Pancreas (tissue), 10 donors: ENCODE data around the gene OR2A5. TPM values are rescaled to one million over a fixed set of nuclear protein-coding genes. Genes with fewer than 3 reads are reported as not detected.

Source experiments
- ATAC-seq, 4 donors: fragments of 200-7000 bp; cut with Tn5 transposase; one replicate each; pipeline versions ENCODE4 v1.8.0 to v1.9.1; 2020; ENCODE audit warnings: mild to moderate bottlenecking in 4 of 4, moderate library complexity in 4 of 4
- DNase-seq, 6 donors: peaks; one replicate each; pipeline ENCODE4 v3.0.0-alpha.2; 2020
- FAIRE-seq: peaks from 2 replicates; lab custom pipeline; 2012; peaks lifted over from hg19 to GRCh38; lab: Jason Lieb, UNC
- H3K27ac ChIP-seq, 4 donors: fragments of 200-600 bp; sonication (generic); 1 replicate in 3 of 4; 2 replicates in 1 of 4; pipeline versions ENCODE4 v1.5.0 to v1.8.0; 2020
- H3K27me3 ChIP-seq, 4 donors: fragments of 200-600 bp; one replicate each; pipeline ENCODE4 v1.8.0; 2021
- H3K36me3 ChIP-seq, 3 donors: fragments of 200-600 bp; sonication (generic) in 1 of 3; one replicate each; pipeline versions ENCODE4 v1.5.0 to v1.8.0; 2020 to 2021
- H3K4me1 ChIP-seq, 3 donors: fragments of 200-600 bp; one replicate each; pipeline ENCODE4 v1.8.0; 2021
- H3K4me3 ChIP-seq, 4 donors: fragments of 200-600 bp; sonication (generic) in 2 of 4; one replicate each; pipeline versions ENCODE4 v1.5.0 to v1.8.0; 2020 to 2021
- H3K9me3 ChIP-seq, 4 donors: fragments of 200-600 bp; one replicate each; pipeline ENCODE4 v1.8.0; 2021
- CTCF ChIP-seq, 4 donors: fragments of 200-600 bp; sonication (generic) in 3 of 4; IDR thresholded peaks; one replicate each; pipeline versions ENCODE4 v1.5.0 to v1.8.0; 2021; ENCODE audit warnings: antibody characterized with exemption in 4 of 4
- WGBS, 2 donors: extraction: QIAGEN DNeasy Blood & Tissue Kit; methylation state at CpG; one replicate each; pipeline ENCODE4 v1.1.7; 2013; 5-methylcytosine and 5-hydroxymethylcytosine counted together
- intact Hi-C, 3 donors: fragments of 100-400 bp; cut with DNase I; formaldehyde crosslinking; loops; one replicate each; pipeline versions ENCODE4 v1.11.1 to v1.14.2; 2022
- polyA plus RNA-seq, 2 donors: library from polyadenylated mRNA; stranded (reverse); fragments of 200-250 nt; gene quantifications; one replicate each; pipeline ENCODE4 v1.2.3, GENCODE V29; 2013
- total RNA-seq, 6 donors: library from RNA; stranded (reverse); fragmentation: NEBNext Ultra II Directional in 4 of 6; extraction: Animal tissue kit (Norgen Biotek cat#: 25700) in 4 of 6; gene quantifications; one replicate each; pipeline versions ENCODE4 v1.2.1 to v1.2.4, GENCODE V29; 2021 to 2023
- donor health status: healthy with polysubstance abuse.
- donor health status: DM: no; HTN: no; CAD: no; lungs with moderate emphysema.
- donor health status: DM: no; HTN: no; CAD: no.
- donor health status: control.
- donor health status: control.
- donor health status: Bipolar disorder and iron deficiency.
- donor health status: DM: yes; HTN: yes; CAD: no.
- donor health status: DM: no; HTN: no; CAD: no.
- donor health status: DM: no; HTN: no; CAD: no.
- donor health status: DM: yes; HTN: yes; CAD: no.

The OR2A5 gene
- total and polyA plus RNA-seq, 8 donors: not detected

- Histone ChIP-seq H3K27ac (no peak overlapping the region), H3K9me3 (no peaks in the 10 kb centered on the region), H3K4me3 (no peak overlapping the region), H3K27me3 (no peaks in the 10 kb centered on the region), H3K4me1 (no peaks in the 10 kb centered on the region), H3K36me3 (no peaks in the 10 kb centered on the region)
- FAIRE-seq: no peak
- no peak for DNase-seq
- ATAC-seq: no peak
- TF ChIP-seq CTCF (IDR thresholded peaks at IDR 0.05): no peak
- intact Hi-C loops: no loop called here
- WGBS, 2 donors: 62 to 78% methylated on average over 1 of the region's 1 CpG
Observed at GRCh38 chr7:144032985-144033709, 15.6 kb upstream of the OR2A5 start.

GRCh38 chr7:144035385-144035784 is 13.4 kb upstream of the OR2A5 start:
- no peak for DNase-seq
- H3K4me1 ChIP-seq: no peaks in the 10 kb centered on the region
- no peak for TF ChIP-seq CTCF (IDR thresholded peaks at IDR 0.05)
- FAIRE-seq: no peak
- H3K27me3 ChIP-seq: no peaks in the 10 kb centered on the region
- ATAC-seq: no peak
- no peaks in the 10 kb centered on the region for H3K36me3 ChIP-seq
- intact Hi-C loops: no loop called here
- H3K9me3 ChIP-seq: no peaks in the 10 kb centered on the region
- no peak overlapping the region for H3K4me3 ChIP-seq
- H3K27ac ChIP-seq: no peak overlapping the region

- ATAC-seq: no peak
- Histone ChIP-seq H3K27ac (no peak overlapping the region), H3K27me3 (no peaks in the 10 kb centered on the region), H3K4me3 (no peak overlapping the region), H3K36me3 (no peaks in the 10 kb centered on the region), H3K4me1 (no peaks in the 10 kb centered on the region), H3K9me3 (no peaks in the 10 kb centered on the region)
- intact Hi-C loops: no loop called here
- no peak for FAIRE-seq
- no peak for TF ChIP-seq CTCF (IDR thresholded peaks at IDR 0.05)
- 35 to 94% methylated on average over 1 of the region's 1 CpG for WGBS, 2 donors
- DNase-seq: no peak
Observed at GRCh38 chr7:144036302-144036885, 12.4 kb upstream of the OR2A5 start.

GRCh38 chr7:144037414-144038035 is 11.2 kb upstream of the OR2A5 start:
- TF ChIP-seq CTCF (IDR thresholded peaks at IDR 0.05): no peak
- H3K27me3 ChIP-seq: no peaks in the 10 kb centered on the region
- H3K4me1 ChIP-seq: no peaks in the 10 kb centered on the region
- no peak overlapping the region for H3K4me3 ChIP-seq
- FAIRE-seq (no peak), DNase-seq (peak in 3 of 6 donors; percentile 15 to 34 (median 31)), ATAC-seq (peak in 2 of 4 donors; percentile 45 to 56)
- H3K9me3 ChIP-seq: no peaks in the 10 kb centered on the region
- no peak overlapping the region for H3K27ac ChIP-seq
- intact Hi-C loops: no loop called here
- WGBS, 2 donors: 53 to 61% methylated on average over 1 of the region's 1 CpG
- H3K36me3 ChIP-seq: no peaks in the 10 kb centered on the region

- H3K27me3 ChIP-seq: no peaks in the 10 kb centered on the region
- H3K4me3 ChIP-seq: no peak overlapping the region
- ATAC-seq: no peak
- intact Hi-C loops: no loop called here
- no peaks in the 10 kb centered on the region for H3K4me1 ChIP-seq
- no peaks in the 10 kb centered on the region for H3K36me3 ChIP-seq
- no peak for TF ChIP-seq CTCF (IDR thresholded peaks at IDR 0.05)
- no peaks in the 10 kb centered on the region for H3K9me3 ChIP-seq
- WGBS, 2 donors: 58 to 87% methylated on average over 4 of the region's 4 CpGs
- no peak for DNase-seq
- H3K27ac ChIP-seq: no peak overlapping the region
- FAIRE-seq: no peak
Observed at GRCh38 chr7:144038887-144039286, 9.9 kb upstream of the OR2A5 start.
